HTR-8/SVneo (cell line): Measurements from ENCODE around the gene NUCKS1.

ENCODE experiments used
- DNase-seq: peaks from one replicate; pipeline ENCODE4 v3.0.0; 2011; ENCODE audit warnings: low spot score, mixed read lengths; ENCODE audit not compliant: insufficient read length
- FAIRE-seq: peaks from 2 replicates; lab custom pipeline; 2011; peaks lifted over from hg19 to GRCh38; lab: Jason Lieb, UNC

Gene NUCKS1, protein sequence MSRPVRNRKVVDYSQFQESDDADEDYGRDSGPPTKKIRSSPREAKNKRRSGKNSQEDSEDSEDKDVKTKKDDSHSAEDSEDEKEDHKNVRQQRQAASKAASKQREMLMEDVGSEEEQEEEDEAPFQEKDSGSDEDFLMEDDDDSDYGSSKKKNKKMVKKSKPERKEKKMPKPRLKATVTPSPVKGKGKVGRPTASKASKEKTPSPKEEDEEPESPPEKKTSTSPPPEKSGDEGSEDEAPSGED

DNA sequence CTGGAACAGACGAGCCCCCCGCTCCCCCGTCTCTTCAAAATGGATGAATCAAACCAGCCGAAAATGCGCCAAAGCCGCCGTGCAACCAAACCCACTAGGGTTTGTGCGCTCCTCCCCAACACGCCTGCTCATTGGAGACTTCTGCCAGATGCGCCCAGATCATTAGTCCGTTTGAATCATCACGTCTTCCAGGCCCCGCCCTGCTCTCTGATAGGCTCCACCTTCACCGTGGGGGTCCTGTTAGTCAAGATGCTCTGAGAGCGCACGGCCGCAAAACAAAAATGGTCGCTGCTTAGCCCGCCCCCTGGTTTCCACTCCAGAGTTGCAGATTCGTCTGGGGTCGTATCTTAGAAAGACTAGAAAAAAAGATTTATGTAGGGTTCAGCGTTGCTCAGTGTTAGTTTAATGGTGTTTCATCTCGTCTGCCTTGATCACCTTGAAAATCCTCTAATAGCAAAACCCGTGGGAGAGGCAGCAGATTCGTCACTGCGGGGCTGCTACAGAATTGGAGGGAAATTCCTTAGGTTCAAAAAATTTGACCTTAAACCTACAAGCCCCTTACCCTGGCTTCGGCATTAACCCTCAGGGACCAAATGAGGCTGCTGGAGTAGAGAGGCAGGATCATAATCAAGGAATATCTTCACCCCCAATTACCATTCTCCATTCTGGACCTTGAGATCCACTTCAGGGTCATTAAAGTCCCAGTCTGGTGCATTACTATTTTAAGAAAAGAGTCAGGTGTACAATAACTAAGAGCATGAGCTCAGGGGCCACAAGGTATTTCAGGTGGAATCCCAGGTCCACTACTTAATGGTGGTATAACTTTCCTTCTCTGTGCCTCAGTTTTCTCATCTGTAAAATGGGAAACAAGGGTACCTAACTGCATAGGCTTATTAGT is at the start of gene NUCKS1:
TSS of gene NUCKS1 (minus strand) at position 45 of the 898 bp plus-strand sequence. CDS start 209 bp downstream, outside the sequence.
- peak; percentile 95 for FAIRE-seq
- peak; percentile 89 for DNase-seq

DNA sequence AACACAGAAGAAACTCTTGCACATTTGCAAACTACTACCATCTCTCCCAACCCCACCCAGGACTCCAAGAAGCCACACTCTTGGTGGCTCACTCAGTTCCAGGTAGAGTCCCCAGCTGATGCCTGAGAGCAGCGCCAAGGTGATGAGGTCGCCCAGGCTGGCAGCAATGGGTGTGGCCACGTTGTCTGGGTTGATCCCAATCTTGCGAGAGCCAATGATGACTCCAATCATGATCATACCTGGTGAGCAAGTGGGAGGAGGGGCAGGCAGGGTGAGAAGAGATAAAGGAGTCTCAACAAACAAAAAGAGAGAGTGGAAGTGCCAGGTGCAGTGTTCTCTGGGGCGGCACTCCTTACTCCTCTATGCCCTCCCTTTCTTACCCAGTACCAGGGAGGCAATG is 48.6 kb upstream of the NUCKS1 start:
- DNase-seq: no peak
- FAIRE-seq: no peak

DNA sequence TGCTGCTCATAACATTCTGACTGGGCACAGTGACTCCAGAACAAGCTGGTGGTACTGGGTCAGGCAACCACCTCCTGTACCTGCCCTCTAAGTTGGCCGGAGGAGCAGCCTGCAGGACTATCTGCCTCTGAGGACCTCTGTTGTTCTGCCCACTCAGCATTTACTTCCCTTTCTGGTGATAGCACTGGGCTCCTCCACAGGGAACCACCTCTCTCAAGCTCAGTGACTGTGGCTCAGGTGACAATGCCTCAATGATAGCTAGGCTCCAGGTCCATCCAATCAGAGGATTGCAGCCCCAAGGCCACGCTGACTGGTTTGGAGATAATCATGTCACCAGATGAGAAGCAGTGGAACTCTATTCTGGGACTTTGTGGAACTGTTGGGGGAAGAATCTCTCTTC is 47.2 kb upstream of the NUCKS1 start:
- FAIRE-seq: no peak
- DNase-seq: no peak

DNA sequence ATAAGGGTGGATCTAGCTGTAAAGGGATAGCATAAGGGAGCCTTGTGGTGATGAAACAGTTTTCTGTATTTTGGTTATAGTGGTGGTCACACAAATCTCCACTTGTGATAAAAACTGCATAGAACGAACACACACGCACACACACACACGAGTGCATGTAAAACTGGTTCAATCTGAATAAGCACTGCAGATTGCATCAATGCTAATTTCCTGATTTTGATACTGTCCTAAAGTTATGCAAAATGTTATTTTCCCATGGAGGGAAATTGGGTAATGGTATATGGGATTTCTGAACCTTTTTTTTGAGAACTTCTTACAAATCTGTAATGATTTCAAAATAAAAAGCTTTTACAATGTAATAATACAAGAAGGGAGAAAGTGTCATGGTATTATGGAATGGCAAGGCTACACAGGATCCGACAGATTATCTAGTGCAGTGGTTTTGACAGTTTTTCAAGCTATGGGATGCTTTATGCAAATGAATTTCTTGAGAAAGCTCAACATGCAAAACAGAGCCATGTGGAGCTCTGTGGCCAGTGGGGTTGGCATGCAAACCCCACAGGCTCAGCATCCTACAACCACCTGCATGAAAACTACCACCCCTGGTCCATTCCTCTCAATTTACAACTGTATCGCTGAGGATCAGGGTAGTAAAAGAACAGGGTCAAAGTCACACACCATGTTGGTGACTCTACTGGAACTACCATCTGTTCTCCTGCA is 44.2 kb upstream of the NUCKS1 start:
- FAIRE-seq: no peak
- DNase-seq: no peak

DNA sequence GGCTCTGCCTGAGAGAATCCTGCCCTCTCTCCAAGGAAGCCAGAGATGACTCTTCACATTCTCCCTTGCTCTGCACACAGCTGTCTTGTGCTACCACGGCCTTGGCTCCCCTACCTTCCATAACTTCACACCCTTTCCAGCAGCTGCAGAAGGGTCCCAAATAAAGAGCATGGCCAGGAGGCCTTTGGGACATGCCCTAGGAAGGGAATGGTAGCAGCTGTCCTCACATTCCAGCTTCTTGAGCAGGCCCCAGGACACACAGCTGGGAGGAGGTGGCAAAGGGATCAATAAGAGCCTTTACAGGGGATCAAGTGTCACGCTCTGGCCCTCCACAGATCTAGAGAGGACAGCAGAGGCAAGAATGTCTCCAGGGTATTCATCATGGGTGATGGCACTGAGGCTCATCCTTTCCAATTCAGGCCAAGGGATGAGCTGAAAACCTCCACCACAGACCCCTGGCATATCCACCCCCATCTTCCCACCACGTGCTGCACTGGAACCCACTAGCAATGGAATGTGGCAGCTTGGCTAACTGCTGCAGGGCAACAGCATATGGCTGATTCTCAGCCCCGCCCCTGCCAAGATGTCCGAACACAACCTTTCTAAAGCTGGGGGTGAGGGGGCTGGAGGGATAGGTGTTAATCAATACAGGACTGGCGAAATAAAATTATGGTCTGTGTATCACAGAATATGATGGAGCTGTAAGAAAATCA is 43.1 kb upstream of the NUCKS1 start:
- no peak for FAIRE-seq

DNA sequence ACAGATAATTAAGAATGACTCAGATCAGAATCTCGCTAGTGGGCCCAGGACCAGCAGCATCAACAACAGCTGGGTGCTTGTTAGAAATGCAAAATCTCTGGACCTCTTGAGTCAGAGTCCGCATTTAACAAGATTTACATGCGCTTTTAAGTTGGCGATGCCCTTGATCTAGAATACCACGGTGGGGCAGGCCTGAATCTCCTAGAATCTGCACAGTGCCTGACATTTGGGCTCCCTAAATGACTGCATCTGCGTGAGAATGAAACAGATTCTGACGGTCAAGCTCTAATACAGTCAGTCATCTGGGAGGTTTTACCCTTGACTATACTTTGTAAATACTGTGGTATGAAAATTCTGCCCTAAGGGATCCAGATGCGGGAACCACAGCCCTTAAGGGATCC is 42.5 kb upstream of the NUCKS1 start:
- DNase-seq: no peak

More for the DNA sequence above, 43.1 kb upstream of the NUCKS1 start:
- DNase-seq: no peak

DNA sequence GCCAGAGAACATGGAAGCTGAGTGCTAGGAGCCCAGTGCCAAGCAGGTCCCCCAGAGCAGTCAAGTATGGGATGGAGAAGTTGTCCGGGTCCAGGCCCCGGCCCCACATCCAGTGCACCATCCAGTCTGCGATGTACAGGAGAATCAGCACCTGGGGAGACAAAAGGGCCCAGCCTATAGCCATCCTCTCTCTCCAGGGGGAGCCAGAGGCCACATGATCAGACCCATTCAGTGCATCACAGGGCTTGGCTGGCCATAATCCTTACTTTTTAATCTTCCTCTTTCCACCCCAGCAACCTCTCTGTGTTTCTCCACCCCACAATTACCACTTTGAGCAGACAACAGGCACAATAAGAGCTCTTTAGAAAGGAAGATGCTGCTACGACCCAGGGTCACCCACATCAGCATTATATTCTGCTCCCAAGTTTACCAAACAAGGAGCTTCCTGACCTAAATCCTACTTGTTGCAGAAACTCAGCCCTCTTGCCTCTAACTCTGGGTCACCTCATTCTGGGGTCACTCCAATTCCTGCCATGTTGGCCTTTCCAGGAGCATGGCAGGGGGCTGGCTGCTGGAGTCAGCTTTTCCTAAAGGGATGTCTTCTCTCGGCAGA is 41.7 kb upstream of the NUCKS1 start:
- peak; percentile 67 for DNase-seq
- no peak for FAIRE-seq

More for the DNA sequence above, 42.5 kb upstream of the NUCKS1 start:
- no peak for FAIRE-seq

DNA sequence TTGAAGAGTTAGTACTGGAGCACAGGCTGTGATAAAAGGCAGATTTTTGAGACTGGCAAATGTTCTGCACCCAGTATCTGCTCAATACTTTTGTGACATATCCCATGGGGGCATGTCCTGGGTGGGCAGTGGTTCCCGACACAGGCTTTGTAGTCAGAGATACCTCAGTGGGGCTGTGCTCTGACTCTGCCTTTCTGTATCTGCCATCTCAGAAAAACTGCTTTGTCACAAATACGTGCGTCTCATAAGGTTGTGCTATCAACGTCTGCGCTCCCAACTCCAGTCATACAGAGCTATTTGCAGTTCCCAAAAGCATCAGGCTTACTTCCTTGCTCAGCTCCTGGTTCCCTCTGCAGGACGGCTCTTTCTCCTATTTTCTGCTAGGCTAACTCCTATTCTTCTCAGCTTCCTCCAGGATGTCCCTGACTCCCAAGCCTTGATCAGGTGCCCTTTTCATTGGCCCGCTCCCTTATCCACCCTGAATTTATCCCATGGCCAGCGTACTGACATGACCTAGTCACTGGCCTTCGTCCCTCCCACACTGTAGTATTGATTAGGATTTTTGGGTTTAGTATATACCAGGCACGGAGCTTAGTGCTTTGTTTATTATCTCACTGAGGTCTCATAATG is 37.4 kb upstream of the NUCKS1 start:
- no peak for FAIRE-seq
- no peak for DNase-seq

DNA sequence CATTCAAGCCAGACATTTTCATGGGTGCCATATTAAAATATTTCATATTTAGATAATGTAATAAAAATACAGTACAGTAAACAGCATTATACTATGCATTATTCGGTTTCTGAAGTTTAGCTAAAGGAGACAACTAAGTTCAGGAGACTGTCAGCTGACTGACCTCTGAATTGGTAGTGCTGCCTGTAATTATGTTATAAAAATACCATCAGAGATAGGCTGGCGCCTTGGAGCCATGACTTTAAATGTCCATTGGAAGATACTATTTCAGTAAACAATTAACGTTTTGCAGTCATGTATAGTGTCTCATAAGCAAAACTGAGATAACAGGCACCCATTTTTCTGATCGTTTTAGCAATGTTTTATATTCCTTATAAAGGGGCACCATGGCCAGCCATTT is 36.6 kb upstream of the NUCKS1 start:
- FAIRE-seq: no peak
- no peak for DNase-seq

DNA sequence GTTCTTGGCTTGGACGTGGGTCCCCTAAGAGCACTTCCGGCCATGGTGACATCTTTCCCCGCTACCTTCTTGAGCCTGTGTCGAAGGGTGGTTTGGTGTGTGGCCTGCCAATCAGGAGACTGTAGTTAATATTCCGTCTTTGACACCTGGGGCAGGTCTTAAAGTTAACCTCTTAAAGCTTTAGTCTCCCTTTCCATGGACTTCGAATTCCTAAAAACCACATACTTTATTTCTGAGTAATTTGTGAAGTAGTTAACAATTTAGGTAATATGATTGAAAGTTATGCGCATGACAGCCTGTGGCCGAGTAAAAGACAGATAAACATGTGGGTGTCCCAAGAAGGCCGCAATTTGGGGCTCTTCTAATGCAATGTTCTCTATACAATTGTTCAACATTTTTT is 35.5 kb upstream of the NUCKS1 start:
- FAIRE-seq: no peak

DNA sequence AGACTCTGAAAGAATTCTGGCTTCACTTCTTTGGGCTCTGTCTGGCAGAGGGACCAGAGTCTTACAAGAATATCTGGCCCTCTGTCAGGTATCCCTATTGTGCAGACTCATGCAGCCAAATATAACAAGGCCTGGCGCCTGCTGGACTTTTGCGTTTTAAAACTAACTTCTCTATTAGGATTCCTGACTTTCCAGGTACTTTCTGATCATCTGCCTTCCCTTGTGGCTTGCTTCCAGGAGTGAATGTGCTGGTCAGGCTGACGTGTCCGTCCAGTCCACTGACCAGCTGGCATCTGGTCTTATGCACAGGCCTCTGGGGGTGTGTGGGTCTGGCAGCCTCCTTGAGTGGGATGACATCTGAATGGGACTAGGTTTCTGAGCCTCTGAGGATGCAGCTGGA is 33.9 kb upstream of the NUCKS1 start:
- no peak for FAIRE-seq
- no peak for DNase-seq

More for the DNA sequence above, 35.5 kb upstream of the NUCKS1 start:
- no peak for DNase-seq

DNA sequence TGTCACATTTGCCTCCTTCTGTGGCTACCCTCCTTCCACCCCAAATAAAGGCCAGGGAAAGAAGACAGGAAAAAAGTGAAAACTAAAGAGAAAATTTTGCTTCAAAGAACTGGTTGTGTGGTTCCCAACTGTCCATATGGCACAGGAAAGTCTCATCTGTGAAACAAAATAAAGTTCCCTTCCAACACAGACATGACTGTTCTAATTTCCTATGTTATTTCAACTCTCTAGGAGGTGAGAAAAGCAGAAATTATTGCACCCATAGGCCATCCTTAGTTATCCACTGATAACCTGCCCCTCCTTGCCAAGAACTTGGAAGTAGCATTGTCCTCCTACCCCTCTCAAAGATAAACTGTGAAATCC is 33.4 kb upstream of the NUCKS1 start:
- FAIRE-seq (no peak), DNase-seq (no peak)

DNA sequence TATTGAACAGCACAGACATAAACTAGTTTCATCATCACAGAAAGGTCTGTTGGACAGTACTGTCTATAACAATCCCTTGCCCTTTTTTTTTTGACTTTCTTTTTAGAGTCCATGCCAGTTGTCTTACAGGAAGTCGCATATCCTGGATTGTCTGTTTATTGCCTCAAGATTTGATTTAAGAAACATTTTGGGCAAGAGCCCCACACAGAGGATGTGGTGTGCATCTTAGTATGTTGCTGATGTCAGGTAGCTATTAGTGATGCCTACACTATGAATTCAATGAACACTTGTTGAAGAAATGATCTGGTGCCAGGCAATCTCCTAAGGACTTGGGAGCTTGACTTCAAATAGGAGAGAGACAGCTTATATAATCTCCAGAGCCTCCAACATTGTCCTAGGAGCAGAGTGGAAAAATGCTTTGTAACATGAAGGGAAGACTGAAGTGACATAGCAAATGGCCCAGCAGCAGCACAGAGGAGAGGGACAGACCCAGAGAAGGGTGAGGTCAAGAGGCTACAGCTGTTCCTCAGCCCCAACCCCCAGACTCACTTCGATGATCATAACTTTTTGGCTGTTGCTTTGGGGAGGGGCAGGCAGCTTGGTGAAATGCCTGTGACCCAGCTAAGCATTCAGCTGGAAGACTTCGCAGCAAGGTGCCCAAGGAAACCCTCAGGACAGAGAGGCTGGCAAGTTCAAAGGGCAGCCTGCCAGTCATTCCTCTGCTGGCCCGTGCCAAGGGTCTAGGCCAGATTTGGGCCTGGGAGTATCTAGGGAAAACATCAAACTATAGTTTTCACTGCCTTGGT is 32.8 kb upstream of the NUCKS1 start:
- DNase-seq (no peak), FAIRE-seq (no peak)

DNA sequence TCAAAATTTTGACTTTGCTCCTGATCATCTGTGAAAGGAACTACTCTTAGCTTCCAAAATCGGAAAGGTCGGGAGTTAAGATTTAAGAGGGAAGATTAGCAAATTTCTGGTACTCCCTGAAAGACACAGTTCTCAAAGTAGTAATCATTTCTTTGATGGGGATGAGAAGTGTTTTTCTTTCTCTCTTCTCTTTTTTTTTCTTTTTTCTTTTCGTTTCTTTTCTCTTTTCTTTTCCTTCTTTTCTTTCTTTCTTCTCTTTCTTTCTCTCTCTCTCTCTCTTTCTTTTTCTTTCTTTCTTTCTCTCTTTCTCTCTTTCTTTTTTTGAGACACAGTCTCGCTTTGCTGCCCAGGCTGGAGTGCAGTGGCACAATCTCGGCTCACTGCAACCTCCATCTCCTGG is 30.4 kb upstream of the NUCKS1 start:
- DNase-seq (no peak), FAIRE-seq (no peak)

DNA sequence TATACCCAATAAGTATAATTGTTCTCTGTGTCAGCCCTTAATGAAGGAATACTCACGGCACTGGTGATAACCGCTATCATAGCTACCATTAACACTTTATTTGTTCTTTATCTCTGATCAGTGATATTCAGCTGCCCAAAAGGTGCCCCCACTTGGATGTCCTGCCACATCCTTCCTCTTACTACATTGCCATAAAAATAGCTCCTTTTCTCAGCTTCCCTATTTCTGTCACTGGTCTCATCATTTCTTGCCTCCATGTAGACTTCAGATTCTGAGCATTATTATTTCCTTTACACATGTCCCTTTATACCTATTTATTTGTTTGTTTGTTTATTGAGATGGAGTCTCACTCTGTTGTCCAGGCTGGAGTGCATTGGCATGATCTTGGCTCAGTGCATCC is 28.0 kb upstream of the NUCKS1 start:
- DNase-seq (no peak), FAIRE-seq (no peak)

DNA sequence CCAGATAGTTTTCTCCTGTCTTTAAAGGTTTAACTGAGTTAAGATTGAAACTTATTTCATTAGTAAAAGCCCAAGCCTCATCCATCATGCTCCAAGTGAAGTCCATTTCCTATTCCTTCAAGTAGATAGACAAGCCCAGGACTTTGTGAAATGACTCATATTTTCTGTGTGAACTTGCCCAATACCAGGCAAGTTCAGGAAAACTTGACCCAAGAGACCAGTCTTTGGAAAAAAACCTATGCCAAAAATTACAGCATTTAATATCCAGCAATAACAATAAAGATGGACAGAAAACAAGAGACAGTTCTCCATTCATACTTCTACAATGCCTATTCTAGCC is 25.7 kb upstream of the NUCKS1 start:
- DNase-seq (peak; percentile 30), FAIRE-seq (no peak)

DNA sequence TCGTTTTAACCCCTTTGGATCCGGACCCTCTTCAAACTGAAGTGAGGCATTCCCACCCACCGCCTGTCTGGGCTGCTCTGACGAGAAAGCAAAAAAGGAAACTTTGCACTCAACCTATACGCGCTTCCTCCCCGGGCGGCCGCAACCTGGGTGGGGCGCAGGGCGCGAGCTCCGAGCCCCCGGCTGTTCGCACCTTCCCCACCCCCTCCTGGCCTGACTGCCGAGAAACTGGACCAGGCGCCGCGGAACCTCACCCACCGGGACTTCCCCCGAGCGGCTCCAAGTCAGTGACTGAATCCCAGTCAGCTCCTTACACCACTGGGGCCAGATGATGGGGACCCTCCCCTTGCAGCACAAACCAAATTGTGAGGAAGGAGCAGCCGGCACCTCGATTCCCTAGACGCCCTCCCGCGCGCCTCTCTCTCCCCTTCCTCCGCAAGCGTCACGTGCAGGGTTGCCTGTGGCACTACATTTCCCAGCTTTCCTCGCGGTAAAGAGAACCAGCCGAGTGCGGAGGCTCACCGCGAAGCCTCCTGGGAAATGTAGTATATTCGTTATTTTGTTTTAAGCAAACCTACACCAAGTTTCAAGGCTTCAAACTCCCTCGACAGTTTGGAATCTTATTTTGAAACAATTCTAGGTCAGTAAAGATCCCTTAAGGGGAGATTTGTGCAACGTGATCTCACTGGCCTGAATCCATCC is 25.2 kb upstream of the NUCKS1 start, which contains the start of gene RAB29:
TSS of gene RAB29 (minus strand) at position 468 of the 702 bp plus-strand sequence. CDS start 526 bp downstream, outside the sequence.
- FAIRE-seq (no peak), DNase-seq (peak; percentile 77)
